ENCODE data around the gene LCAT.

The LCAT gene

GRCh38 chr16:67968400-67969253 is 24.7 kb upstream of the LCAT start, which contains the start of gene SLC12A4:
Gene SLC12A4 (minus strand): TSS chr16:67968637. CDS start chr16:67968553, 84 bp downstream.
- DNase-seq = peak; percentile 96

- DNase-seq = peak; percentile 47
Measured at GRCh38 chr16:67967958-67968399, 24.1 kb upstream of the LCAT start.

- peak; percentile 68 for DNase-seq
Measured at GRCh38 chr16:67967183-67967957, 23.4 kb upstream of the LCAT start.

GRCh38 chr16:67966549-67967182 is 22.7 kb upstream of the LCAT start:
- DNase-seq = no peak

- no peak for DNase-seq
Measured at GRCh38 chr16:67965668-67966548, 22.0 kb upstream of the LCAT start.

- no peak for DNase-seq
Measured at GRCh38 chr16:67964477-67965131, 20.7 kb upstream of the LCAT start.

GRCh38 chr16:67963662-67964321 is 19.9 kb upstream of the LCAT start:
- no peak for DNase-seq

GRCh38 chr16:67963292-67963661 is 19.4 kb upstream of the LCAT start:
- DNase-seq = no peak

- DNase-seq = no peak
Measured at GRCh38 chr16:67962135-67962534, 18.2 kb upstream of the LCAT start.

- DNase-seq = no peak
Measured at GRCh38 chr16:67961551-67961957, 17.6 kb upstream of the LCAT start.

GRCh38 chr16:67959536-67960329 is 15.8 kb upstream of the LCAT start:
- no peak for DNase-seq

GRCh38 chr16:67957622-67958021 is 13.7 kb upstream of the LCAT start:
- no peak for DNase-seq

- no peak for DNase-seq
Measured at GRCh38 chr16:67954421-67955196, 10.7 kb upstream of the LCAT start.

- no peak for DNase-seq
Measured at GRCh38 chr16:67953641-67954375, 9.9 kb upstream of the LCAT start.

GRCh38 chr16:67951485-67951884 is 7.6 kb upstream of the LCAT start:
- no peak for DNase-seq

GRCh38 chr16:67950335-67950843 is 6.5 kb upstream of the LCAT start:
- no peak for DNase-seq

GRCh38 chr16:67949645-67950044 is 5.7 kb upstream of the LCAT start:
- DNase-seq = no peak

- no peak for DNase-seq
Measured at GRCh38 chr16:67948015-67948414, 4.1 kb upstream of the LCAT start.

All from activated CD4-positive, alpha-beta T cell treated with anti-CD3 and anti-CD28 coated beads, Interleukin-10, Interleukin-2, amounts not matched to agents 100 ng/mL and 50 ng/mL, durations not matched to agents 16 hours and 8 hours (primary cell).